ENCODE measurements around the gene NKTR.
"Not testable (repeated sequence)": the region's sequence is repeated elsewhere in the genome, so short reads cannot be mapped to it uniquely, and the experiment has no call there.

NKTR gene

DNA sequence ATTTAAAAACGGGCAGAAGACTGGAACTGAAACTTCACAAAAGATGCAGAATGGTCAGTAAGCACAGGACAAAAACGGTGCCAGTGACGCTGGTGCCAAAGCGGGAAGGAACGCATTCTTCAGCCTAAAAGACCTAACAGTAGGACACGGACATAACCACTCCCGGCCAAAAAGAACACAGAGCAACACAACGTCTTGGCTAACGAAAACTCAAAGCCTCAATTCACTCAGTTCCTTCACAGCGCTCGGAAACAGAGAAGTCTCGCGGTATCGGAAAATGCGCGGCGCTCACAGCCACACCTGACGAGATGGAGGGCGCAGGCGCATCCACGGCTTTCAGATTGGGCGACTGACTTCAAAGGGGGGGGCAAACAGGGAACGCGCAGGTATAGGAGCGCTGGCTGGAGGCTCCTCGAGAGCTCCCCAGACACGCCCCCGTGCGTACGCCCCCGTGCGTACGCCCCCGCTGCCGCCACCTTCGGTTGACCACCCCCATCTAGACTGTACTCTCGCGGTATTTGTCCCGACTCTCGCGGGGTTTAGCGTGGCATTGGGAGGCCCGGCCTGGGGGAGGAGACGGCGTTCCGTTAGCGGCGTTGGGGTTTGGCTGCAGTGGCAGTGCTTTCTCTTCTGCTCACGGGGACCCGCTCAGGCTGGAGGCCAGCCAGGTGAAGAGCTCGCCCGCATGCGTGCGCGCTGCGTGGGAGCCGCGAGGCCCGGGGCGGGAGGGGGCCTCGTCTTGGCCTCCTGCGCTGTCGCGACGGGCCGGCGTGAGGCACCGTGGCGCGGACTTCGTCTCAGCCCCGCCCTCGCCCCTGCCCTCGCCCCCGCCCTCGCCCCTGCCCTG, at the start of gene NKTR:
Gene NKTR (plus strand): TSS at position 576 of the 847 bp plus-strand sequence. CDS start 321 bp downstream, outside the sequence.
- DNase-seq (ENCODE audit: low read depth) = peak; percentile 99

DNA sequence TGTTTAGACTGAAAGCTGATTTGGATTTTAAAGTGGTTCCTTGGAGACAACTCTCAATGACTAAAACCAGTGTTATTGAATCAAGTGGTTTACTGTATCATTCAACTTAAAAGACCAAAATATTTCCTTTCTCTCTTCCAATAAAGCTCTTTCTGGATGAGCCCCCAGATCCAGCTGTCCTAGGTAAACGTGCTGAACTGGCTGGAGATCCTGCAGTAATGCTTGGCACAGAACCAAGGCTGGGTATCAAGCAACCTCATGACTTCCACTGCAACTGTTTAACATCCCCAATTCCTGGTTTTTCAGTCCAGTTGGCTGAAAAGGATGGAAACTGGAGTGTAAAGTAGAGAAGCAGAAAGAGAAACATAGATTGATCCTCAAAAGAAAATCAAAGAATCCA, 47.7 kb upstream of the NKTR start:
- DNase-seq (ENCODE audit: low read depth) = no peak

DNA sequence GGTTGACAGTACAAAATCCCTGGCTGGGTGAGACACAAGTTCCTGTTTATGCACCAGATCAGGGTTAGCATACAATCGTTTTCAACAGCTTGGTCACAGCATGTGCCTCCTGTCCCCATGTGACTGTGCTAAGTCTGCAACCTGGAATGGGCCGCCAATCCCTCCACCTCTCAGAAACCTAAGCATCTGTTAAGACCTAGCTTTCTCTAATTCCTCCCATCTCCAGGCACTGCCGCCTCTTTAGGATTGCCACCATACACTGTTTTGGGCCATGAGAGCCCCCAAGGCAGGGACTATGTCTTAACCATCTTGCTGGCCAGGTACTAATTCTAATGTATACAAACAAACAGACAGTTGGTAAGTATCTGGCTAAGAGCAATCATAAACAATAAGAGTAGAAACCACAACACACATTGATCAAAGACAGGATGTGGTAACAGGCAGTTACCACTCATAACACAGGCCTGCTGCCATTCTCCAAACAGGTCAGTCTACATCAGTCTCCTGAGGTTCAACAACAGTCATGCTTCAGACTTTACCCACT, 44.3 kb upstream of the NKTR start:
- DNase-seq (ENCODE audit: low read depth) = peak; percentile 24

DNA sequence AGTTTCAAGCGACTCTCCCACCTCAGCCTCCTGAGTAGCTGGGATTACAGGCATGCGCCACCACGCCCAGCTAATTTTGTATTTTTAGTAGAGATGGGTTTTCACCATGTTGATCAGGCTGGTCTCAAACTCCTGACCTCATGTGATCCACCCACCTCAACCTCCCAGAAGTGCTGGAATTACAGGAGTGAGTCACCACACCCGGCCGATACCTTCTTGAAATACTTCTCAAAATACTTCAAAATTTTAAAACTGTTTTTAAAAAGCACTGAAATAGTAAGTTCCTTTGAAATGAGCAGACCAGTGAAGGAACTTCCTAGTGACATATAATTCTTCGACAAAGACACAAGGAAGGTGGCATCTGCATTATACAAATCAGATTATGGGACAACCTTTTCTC, 43.7 kb upstream of the NKTR start:
- DNase-seq (ENCODE audit: low read depth) = not testable (repeated sequence)

DNA sequence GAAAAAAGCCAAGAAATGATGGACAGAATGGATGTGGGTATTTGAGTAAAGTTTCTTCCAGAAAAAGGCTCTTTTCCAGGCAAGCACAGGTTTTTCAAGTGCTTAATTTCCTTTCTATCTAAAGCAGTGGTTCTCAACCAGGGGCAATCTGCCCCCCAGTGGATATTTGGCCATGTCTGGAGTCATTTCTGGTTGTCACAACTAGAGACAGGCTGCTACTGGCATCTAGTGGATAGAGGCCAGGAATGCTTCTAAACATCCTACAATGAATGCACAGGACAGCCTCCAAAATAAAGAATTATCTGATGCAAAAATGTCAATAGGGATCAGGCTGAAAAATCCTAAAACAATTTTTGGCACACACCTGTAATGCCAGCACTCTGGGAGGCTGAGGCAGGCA, 42.6 kb upstream of the NKTR start:
- DNase-seq (ENCODE audit: low read depth) = no peak

DNA sequence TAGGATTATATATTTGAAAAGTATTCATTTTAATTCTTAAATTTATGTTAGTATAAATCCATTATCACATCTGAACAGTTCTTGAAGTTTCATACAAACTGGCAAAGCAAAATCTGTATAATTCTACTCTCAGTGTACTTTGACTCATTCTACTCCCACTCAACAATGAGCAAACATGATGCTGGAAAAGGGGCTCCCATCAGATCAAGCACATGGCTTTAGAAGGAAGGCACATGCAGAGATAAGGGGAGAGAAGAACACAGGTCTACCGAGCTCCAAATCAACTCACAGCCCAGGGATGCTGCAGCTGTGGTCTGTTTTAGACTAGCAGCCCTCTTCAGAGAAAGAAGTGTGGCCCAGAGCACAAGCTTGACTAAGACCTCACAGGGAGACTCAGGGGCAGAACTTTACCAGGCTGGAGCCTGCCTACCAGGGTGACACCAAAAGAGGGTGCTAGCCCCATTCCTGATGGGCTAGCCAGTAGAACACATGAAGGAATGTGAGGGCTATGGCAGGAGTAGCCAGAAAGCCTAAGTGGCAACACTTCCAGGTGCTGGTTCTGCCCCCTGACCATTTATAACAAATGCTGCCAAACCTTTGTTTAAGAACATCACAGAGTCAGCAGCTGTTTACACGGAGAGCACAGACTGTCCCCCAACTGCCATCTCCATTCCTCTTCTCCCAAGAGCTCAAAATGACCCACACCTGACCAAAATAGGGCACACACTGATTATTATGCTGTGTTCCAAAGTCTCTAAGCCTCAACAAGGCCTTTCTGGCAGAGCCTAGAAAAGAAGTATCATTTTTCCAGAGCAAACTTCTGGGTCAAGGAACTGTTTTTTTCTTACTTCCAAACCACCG, 38.2 kb upstream of the NKTR start:
- no peak for DNase-seq (ENCODE audit: low read depth)

DNA sequence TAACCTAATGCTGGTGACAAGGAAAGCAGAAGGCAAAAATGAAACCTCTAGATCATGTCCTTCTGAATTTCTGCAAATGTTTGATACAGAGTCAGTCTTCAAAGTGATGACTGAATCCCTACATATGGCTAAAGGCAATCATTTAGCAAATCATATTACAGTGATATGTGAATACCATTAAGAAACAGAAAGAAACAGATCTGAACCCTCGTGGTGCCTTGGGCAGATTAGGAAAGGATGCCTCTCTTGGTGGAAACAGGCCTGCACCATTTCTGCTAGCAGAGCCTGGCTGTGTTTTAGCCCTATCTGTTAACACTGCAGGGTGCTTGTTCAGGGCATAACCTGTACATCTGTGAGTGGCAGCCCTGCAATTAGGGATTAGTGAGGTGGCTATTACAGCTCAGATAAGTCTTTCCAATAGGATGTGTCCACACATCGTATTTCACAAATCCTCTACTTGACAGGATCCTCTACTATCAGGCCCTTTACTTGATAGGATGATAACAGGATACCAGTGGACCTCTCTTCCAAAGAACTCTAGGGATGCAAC, 30.8 kb upstream of the NKTR start:
- no peak for DNase-seq (ENCODE audit: low read depth)

DNA sequence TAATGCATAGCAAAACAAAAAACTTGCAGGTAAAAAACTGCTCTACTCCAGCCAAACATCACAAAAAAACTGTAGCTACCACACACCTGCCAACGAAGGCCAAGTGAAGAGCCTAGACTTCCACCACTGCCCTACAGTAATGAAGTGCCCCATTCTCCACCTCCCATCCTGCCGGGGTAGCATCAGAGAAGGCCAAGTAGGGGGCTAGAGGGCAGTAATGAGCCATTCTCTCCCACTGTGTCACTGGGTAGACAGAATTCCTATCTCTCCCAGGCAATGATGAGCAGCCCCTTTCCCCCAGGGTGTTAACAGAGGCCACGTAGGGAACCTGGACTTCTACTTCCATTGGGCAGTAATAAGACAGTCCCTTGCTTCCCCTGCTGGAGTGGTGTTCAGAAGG, 28.2 kb upstream of the NKTR start:
- no peak for DNase-seq (ENCODE audit: low read depth)

DNA sequence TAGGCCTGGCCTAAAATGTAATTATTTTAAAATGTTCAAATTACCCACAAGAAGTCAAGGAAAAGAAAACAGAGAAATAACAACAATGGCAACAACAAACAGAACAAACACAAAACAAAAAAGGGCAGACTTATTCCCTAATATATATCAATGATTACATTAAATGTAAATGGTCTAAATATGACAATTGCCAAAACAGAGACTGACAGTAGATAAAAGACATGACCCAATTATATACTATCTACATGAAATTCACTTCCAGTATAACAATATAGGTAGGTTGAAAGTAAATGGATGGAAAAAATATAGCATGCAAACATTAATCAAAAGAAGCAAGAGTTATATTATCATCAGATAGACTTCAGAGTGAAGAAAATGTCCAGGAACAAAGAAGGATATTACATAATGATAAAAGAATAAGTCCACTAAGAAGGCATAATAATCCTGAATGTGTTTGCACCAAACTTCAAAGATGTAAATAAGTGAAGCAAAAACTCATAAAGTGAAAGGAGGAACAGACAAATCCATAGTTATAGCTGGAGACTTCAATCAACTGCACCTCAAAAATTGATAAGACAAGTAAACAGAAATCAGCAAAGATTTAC, 25.2 kb upstream of the NKTR start:
- no peak for DNase-seq (ENCODE audit: low read depth)

DNA sequence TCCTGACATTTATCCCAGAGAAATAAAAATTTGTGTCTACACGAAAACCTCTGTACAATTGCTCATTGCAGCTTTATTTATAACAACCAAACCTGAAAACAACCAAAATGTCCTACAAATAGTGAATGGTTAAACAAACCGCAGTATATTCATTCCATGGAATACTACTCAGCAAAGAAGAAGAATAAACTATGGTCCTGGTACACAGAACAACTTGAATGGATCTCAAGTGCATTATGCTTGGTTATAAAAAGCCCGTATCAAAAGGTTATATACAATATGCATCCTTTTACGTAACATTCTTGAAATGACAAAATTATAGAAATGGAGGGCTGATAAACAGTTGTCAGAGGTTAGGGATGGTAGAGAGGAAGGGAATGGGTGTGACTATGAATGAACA, 22.4 kb upstream of the NKTR start:
- no peak for DNase-seq (ENCODE audit: low read depth)

DNA sequence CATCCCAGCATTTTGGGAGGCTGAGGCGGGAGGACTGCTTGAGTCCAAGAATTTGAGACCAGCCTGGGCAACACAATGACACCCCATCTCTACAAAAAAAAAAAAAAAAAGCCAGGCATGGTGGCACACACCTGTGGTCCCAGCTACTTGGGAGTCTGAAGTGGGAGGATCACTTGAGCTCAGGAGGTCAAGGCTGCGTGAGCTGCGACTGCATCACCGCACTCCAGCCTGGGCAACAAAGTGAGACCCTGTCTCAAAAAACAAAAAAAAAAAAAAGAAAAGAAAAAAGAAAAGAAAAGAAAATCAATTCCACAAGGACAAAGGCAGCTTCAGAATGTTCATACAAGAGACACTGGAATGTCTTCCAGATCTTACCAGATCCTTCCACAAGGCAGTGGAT, 21.1 kb upstream of the NKTR start:
- not testable (repeated sequence) for DNase-seq (ENCODE audit: low read depth)

DNA sequence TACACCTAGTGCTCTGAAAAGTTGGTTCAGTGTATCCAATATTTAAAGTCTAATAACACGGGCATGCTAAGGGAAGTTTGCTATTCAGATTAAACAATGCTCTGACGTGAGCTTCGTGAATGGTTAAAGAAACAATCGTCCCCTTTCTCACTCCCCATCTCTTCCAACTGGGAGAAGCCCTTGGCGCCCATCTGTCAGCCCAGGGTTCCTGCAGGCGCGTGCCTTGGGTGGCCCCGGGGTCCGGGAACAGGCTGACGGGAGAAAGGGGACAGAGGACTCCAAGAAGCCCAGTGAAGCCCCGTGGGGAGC, 19.1 kb upstream of the NKTR start:
- no peak for DNase-seq (ENCODE audit: low read depth)

DNA sequence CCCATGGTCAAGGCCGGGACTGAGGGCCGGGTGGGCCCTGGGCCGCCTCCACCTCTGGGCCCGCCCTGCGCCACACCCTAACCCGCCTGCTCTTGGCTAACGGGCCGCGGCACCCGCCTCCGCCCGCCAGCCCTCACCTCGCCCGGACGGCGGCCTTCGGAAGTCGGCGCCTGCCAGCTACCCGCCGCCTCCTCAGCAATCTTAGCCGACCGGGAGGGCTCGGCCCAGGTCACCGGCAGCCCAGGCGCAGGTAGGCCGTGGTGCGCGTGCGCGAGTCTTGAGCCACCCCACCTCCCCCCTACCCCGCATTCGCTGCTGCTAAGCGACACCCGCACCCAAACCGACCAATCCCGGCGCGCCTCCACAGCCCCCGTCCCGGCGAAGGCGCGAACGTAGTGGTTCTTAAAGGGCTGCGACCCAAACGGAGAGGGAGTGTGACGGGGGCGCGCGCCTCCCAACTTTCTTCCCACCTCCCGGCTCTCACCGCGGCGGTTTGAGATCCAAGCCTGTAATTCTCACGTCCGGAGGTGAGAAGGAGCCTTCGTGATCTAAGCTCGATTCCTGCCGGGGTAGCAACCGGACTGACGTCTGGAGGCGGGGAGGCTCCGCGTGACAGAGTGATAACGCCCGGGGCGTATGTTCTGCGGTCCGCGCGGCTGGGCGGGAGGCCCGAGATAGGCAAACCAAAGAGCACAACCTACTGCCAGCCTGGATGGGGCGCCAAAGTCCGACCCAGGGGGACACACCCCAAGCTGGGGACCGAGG, 18.6 kb upstream of the NKTR start, which contains the start of gene SEC22C:
Gene SEC22C (minus strand): TSS at position 259 of the 765 bp plus-strand sequence. CDS start 12,921 bp downstream, outside the sequence.
- DNase-seq (ENCODE audit: low read depth) = peak; percentile 94

DNA sequence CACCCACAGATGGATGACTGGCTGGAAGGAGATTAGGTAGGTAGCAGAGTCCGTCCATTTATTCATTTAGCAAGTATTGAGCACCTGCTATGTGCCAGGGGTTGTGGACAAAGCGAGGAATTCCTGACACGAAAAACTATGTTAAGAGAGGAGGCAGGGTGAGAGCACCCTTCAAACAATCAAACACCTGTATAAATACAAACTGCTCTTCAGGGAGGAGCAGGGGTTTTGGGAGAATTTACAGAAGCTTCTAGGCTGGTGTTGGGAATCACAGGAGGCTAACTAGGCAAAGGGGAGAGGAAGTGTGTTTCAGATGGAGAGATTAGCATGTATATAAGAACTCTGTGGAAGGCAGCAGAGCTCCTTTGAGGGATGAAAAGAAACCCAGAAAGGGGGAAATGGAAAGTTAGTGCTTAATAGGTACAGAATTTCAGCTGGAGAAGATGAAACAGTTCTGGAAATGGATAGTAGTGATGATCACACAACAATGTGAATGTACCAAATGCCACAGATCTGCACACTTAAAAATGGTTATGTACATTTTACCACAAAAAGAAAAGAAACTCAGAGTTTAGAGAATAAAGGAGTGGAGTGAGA, 17.9 kb upstream of the NKTR start:
- no peak for DNase-seq (ENCODE audit: low read depth)

DNA sequence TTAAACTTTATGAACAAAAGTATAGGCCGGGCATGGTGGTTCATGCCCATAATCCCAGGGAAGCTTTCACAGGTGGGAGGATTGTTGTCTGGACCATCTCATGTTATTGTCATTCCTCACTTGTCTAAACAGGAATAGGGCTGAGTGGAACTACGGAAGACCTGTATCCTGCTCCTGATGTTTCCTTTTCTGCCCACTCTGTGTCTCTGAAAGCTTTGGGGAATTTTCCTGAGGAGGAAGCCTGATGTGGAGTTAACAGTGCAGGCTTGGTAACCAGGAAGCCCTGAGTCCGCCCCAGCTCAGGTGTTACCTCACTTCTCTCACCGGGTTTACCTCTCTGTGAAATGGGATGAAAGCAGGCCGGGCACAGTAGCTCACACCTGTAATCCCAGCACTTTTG, 11.9 kb upstream of the NKTR start:
- no peak for DNase-seq (ENCODE audit: low read depth)

DNA sequence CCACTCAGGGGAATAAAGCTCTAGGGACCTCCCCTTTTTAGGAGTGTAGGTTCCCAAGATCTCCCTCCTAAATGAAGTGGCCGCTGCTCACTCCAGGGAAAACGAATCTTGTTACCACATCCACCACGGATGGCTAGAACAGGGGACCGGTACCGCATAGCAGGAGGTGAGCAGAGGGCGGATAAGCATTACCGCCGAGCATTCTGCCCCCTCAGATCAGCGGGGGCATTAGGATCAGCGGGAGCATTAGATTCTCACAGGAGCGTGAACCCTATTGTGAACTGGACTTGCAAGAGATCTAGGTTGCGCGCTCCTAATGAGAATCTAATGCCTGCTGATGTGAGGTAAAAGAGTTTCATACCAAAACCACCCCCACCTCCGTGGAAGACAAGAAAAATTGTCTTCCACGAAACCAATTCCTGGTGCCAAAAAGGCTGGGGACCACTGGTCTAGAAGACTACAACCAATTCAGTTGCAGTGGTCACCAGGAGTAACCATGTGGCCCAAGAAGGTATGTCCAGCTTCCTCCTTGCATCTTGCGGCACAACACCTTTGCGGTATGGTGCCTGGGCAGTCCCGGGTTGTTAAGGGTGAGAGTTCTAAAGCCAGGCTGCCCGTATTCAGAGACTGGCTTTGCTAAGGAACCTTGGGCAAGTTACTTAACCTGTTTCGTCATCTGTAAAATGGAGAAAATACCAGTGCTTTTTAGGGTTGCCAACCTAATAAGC, 10.9 kb upstream of the NKTR start:
- DNase-seq (ENCODE audit: low read depth) = no peak

DNA sequence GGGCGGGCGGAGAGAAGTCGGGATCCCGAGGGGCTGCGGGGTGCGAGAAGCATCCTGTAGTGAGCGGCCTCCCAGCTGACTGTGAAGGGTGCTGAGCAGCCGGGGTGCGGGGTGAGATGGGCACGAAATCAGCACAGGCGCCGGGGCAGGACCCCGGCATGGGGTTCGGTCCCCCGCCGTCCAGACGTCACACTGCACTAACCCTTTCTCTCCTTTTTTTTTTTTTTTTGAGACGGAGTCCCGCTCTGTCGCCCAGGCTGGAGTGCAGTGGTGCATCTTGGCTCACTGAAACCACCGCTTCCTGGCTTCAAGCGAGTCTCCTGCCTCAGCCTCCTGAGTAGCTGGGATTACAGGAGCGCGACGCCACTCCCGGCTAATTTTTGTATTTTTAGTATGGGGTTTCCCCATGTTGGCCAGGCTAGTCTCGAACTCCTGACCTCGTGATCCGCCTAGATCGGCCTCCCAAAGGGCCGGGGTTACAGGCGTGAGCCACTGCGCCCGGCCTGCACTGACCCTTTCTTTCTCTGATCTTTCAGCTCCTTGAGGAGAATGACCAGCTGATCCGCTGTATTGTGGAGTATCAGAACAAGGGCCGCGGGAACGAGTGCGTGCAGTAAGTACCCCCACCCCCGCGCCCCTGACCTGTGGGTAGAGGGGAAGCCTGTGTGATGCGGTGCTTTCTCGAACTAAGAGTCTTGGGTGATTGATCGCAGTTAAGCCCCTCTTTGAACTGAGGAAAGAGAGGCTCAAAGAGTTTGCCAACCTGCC, 9.3 kb upstream of the NKTR start:
- DNase-seq (ENCODE audit: low read depth) = no peak

DNA sequence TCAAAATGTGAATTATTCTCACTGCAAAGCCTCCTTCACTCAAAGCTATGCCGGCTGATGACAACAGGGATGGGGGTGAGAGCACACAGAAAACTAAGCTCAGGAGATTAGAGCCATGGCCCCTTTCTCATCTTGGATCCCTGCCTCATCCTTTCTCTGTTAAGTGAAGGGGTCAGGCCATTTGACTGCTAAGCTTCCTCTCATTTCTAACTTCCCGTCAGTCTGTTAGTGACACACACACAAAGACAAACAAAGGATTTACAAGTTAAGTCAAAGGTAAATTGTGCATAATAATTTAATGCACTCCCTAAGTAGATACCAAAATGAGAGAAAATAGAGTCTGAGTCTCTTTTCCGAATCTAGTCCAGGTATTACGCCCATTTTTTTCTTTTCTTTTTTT, 8.7 kb upstream of the NKTR start:
- no peak for DNase-seq (ENCODE audit: low read depth)

DNA sequence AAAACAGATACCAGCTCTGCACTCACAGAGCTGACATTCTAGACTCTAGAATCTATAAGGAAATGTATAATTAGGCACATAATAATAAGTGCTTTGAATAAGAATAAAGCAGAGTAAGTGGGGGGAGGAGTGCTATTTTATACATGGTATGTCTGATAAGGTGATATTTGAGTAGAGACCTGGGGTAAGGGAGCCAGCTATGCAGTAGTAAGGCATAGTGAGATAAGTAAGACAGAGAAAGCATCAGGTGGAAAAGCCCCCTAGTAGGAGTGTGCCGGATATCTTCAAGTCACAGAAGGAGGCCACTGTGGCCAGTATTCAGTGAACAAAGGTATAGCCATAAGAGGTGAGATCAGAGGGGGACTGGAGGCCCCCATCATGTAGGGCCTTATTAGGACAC, 6.9 kb upstream of the NKTR start:
- no peak for DNase-seq (ENCODE audit: low read depth)

DNA sequence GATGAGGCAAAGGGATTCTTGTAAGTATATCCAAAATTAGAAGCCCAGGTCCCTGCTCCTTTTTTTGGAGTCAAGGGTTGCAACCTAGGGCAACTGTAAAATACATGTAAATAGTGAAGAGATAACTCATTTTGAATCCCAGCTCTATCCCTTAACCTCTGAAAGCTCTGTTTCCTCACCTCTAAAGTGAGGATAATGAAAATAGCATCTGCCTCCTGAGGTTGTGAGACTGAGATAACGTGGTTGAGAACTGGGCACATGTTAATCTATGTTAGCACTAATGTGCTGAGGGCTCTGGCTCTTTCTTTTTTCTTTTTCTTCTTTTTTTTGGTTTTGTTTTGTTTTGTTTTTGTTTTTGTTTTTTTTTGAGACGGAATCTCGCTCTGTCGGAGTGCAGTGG, 4.8 kb upstream of the NKTR start:
- no peak for DNase-seq (ENCODE audit: low read depth)

Data from activated T-helper 1 cell treated with Interleukin-2 at 50 U/mL for 16 hours (primary cell).